ENCODE measurements around the gene OR2M3. TPM values are rescaled to one million over a fixed set of nuclear protein-coding genes. Genes with fewer than 3 reads are reported as not detected.
A peak's percentile ranks its signal among the peaks of the same experiment; 100 is the strongest.
"Not testable (repeated sequence)": the region's sequence is repeated elsewhere in the genome, so short reads cannot be mapped to it uniquely, and the experiment has no call there.

Gene OR2M3
- total RNA-seq, 2 experiments from 2014 or later, result not detected

- no peaks in the 10 kb centered on the region for H3K9me3 Mint-ChIP-seq (ENCODE audit: low read depth)
- no peak for ATAC-seq
- CTCF ChIA-PET, result no interaction called here
- no peak overlapping the region for H3K4me3 Mint-ChIP-seq
- no peaks in the 10 kb centered on the region for H3K4me1 Mint-ChIP-seq
- POLR2A ChIA-PET, result no interaction called here
- no peak for DNase-seq
- H3K27me3 Mint-ChIP-seq, result peaks cover 6% of the 10 kb centered on the region
- no peaks in the 10 kb centered on the region for H3K36me3 Mint-ChIP-seq (ENCODE audit: low read depth)
- no peak overlapping the region for H3K27ac Mint-ChIP-seq
- intact Hi-C loops (cut with DNase I, micrococcal nuclease), result no loop called here
Measured at GRCh38 chr1:248225537-248225936, 28.5 kb downstream of the OR2M3 start.

- H3K9me3 Mint-ChIP-seq (ENCODE audit: low read depth), result no peaks in the 10 kb centered on the region
- peaks cover 11% of the 10 kb centered on the region for H3K27me3 Mint-ChIP-seq
- no peaks in the 10 kb centered on the region for H3K4me1 Mint-ChIP-seq
- no peak overlapping the region for H3K4me3 Mint-ChIP-seq
- POLR2A ChIA-PET, result no interaction called here
- ATAC-seq (no peak), DNase-seq (no peak)
- no peak overlapping the region for H3K27ac Mint-ChIP-seq
- intact Hi-C loops (cut with DNase I, micrococcal nuclease), result no loop called here
- CTCF ChIA-PET, result no interaction called here
- H3K36me3 Mint-ChIP-seq (ENCODE audit: low read depth), result no peaks in the 10 kb centered on the region
Measured at GRCh38 chr1:248229360-248229908, 32.4 kb downstream of the OR2M3 start.

GRCh38 chr1:248231117-248231516, 34.1 kb downstream of the OR2M3 start, which contains the start of gene OR2M4:
TSS of gene OR2M4 (plus strand) at chr1:248231417. CDS start at chr1:248238929, 7,512 bp downstream.
- Mint-ChIP-seq H3K27me3 (peaks cover 13% of the 10 kb centered on the region), H3K4me3 (no peak within 1 kb of the TSS), H3K36me3 (ENCODE audit: low read depth) (no peaks in the 10 kb centered on the region), H3K27ac (no peak within 1 kb of the TSS), H3K4me1 (no peaks in the 10 kb centered on the region), H3K9me3 (ENCODE audit: low read depth) (no peaks in the 10 kb centered on the region)
- ChIA-PET POLR2A (interaction anchor here (0.6 kb wide), 1 partner anchor 146 kb away, joined by 4 read pairs; no protein-coding TSS in a partner anchor), CTCF (no interaction called here)
- intact Hi-C loops (cut with DNase I, micrococcal nuclease), result no loop called here
- ATAC-seq (no peak), DNase-seq (no peak)

- CTCF ChIA-PET, result no interaction called here
- intact Hi-C loops (cut with DNase I, micrococcal nuclease), result no loop called here
- POLR2A ChIA-PET, result no interaction called here
- Mint-ChIP-seq H3K4me1 (peaks cover 2% of the 10 kb centered on the region), H3K27me3 (peaks cover 8% of the 10 kb centered on the region), H3K9me3 (ENCODE audit: low read depth) (no peaks in the 10 kb centered on the region), H3K27ac (no peak overlapping the region), H3K36me3 (ENCODE audit: low read depth) (no peaks in the 10 kb centered on the region), H3K4me3 (no peak overlapping the region)
- no peak for DNase-seq
- no peak for ATAC-seq
Measured at GRCh38 chr1:248239478-248239877, 42.4 kb downstream of the OR2M3 start.

GRCh38 chr1:248243204-248243603, 46.1 kb downstream of the OR2M3 start:
- H3K27me3 Mint-ChIP-seq, result peaks cover 8% of the 10 kb centered on the region
- H3K4me1 Mint-ChIP-seq, result peaks cover 2% of the 10 kb centered on the region
- H3K4me3 Mint-ChIP-seq, result no peak overlapping the region
- CTCF ChIA-PET, result interaction anchor here (0.6 to 1.6 kb wide), 13 partner anchors 8 to 641 kb away, joined by 3 to 11 read pairs (median 4); partner anchors contain the start of gene OR14C36
- DNase-seq, result peak; percentile 42
- H3K36me3 Mint-ChIP-seq (ENCODE audit: low read depth), result no peaks in the 10 kb centered on the region
- POLR2A ChIA-PET, result no interaction called here
- peak; percentile 55 for ATAC-seq
- H3K9me3 Mint-ChIP-seq (ENCODE audit: low read depth), result no peaks in the 10 kb centered on the region
- H3K27ac Mint-ChIP-seq, result no peak overlapping the region
- intact Hi-C loops (cut with DNase I, micrococcal nuclease), result loop anchor here (1.0 to 5.0 kb wide), 6 partner anchors 306 to 564 kb away; no protein-coding TSS in a partner anchor

GRCh38 chr1:248259309-248259708, 62.2 kb downstream of the OR2M3 start:
- H3K4me1 Mint-ChIP-seq; H3K27ac Mint-ChIP-seq; POLR2A ChIA-PET; CTCF ChIA-PET; intact Hi-C loops (cut with DNase I, micrococcal nuclease); DNase-seq; H3K27me3 Mint-ChIP-seq; H3K36me3 Mint-ChIP-seq (ENCODE audit: low read depth); H3K4me3 Mint-ChIP-seq; ATAC-seq: not testable (repeated sequence)
- peaks cover 12% of the 10 kb centered on the region for H3K9me3 Mint-ChIP-seq (ENCODE audit: low read depth)

Other genes with a start within 250 kb of the OR2M3 start
- gene OR2L8, start 248.4 kb upstream of the OR2M3 start, total RNA-seq, result not detected
- gene OR2AK2, start 232.0 kb upstream of the OR2M3 start, total RNA-seq, result not detected
- gene OR2L5, start 183.6 kb upstream of the OR2M3 start, total RNA-seq, result not detected
- gene OR2L2, start 167.2 kb upstream of the OR2M3 start, total RNA-seq, result under 1 TPM; 0.11 to 0.12 TPM
- not detected for gene OR2L3, start 150.4 kb upstream of the OR2M3 start, total RNA-seq
- gene OR2L13, start 102.1 kb upstream of the OR2M3 start, total RNA-seq, result not detected
- gene OR2M5, start 52.1 kb upstream of the OR2M3 start, total RNA-seq, result not detected
- gene OR2M2, start 22.4 kb upstream of the OR2M3 start, total RNA-seq, result not detected
- not detected for gene OR2M4, start 34.2 kb downstream of the OR2M3 start, total RNA-seq
- not detected for gene OR2T33, start 80.7 kb downstream of the OR2M3 start, total RNA-seq
- gene OR2T12, start 106.2 kb downstream of the OR2M3 start, total RNA-seq, result not detected
- gene OR2M7, start 127.3 kb downstream of the OR2M3 start, total RNA-seq, result not detected
- gene OR14C36, start 151.5 kb downstream of the OR2M3 start, total RNA-seq, result not detected
- gene OR2T4, start 164.4 kb downstream of the OR2M3 start, total RNA-seq, result not detected
- not detected for gene OR2T6, start 178.5 kb downstream of the OR2M3 start, total RNA-seq
- not detected for gene OR2T1, start 205.8 kb downstream of the OR2M3 start, total RNA-seq
- gene OR2T2, start 248.4 kb downstream of the OR2M3 start, total RNA-seq, result not detected

All from activated CD4-positive, alpha-beta T cell treated with anti-CD3 and anti-CD28 coated beads for 36 hours (primary cell).